ENCODE results near the gene EXT2.

EXT2 gene

GRCh38 chr11:44178381-44178780, 82.9 kb downstream of the EXT2 start:
- Histone ChIP-seq H3K4me2 (ENCODE audit: low read depth, low read length) (no peak overlapping the region), H3F3A (ENCODE audit: insufficient read depth, low read length) (no peaks in the 10 kb centered on the region), H2AFZ (ENCODE audit: low read length) (no peak overlapping the region), H3K4me3 (ENCODE audit: low read length) (no peak overlapping the region), H3K9me2 (replicated peaks; ENCODE audit: insufficient read depth, low read length) (no peaks in the 10 kb centered on the region), H3K79me2 (ENCODE audit: low read length) (no peaks in the 10 kb centered on the region), H3K9ac (ENCODE audit: low read length) (no peak overlapping the region), H3K36me3 (replicated peaks; ENCODE audit: insufficient read depth, low read length) (no peaks in the 10 kb centered on the region), H4K20me1 (ENCODE audit: insufficient read depth, low read length) (no peaks in the 10 kb centered on the region), H3K4me1 (ENCODE audit: low read length) (no peaks in the 10 kb centered on the region), H3K9me3 (replicated peaks; ENCODE audit: insufficient read depth, low read length) (no peaks in the 10 kb centered on the region), H3K27me3 (replicated peaks; ENCODE audit: insufficient read depth, low read length) (no peaks in the 10 kb centered on the region), H3K27ac (ENCODE audit: low read length) (no peak overlapping the region)
- DNase-seq: no peak
- TF ChIP-seq EZH2phosphoT487 (IDR thresholded peaks at IDR 0.05; ENCODE audit: low read length) (no peak), EZH2 (optimal IDR thresholded peaks at IDR 0.05; ENCODE audit: low read depth, low read length) (no peak), CTCF (IDR thresholded peaks at IDR 0.05; ENCODE audit: low read length) (no peak)

GRCh38 chr11:44179173-44179572, 83.7 kb downstream of the EXT2 start:
- no peaks in the 10 kb centered on the region for H3K27me3 ChIP-seq (replicated peaks; ENCODE audit: insufficient read depth, low read length)
- H3K4me3 ChIP-seq (ENCODE audit: low read length): no peak overlapping the region
- no peaks in the 10 kb centered on the region for H3K36me3 ChIP-seq (replicated peaks; ENCODE audit: insufficient read depth, low read length)
- no peak overlapping the region for H3K27ac ChIP-seq (ENCODE audit: low read length)
- no peak for DNase-seq
- no peaks in the 10 kb centered on the region for H3K4me1 ChIP-seq (ENCODE audit: low read length)
- H3K9me2 ChIP-seq (replicated peaks; ENCODE audit: insufficient read depth, low read length): no peaks in the 10 kb centered on the region
- TF ChIP-seq CTCF (IDR thresholded peaks at IDR 0.05; ENCODE audit: low read length) (no peak), EZH2 (optimal IDR thresholded peaks at IDR 0.05; ENCODE audit: low read depth, low read length) (no peak)
- H2AFZ ChIP-seq (ENCODE audit: low read length): no peak overlapping the region
- no peak overlapping the region for H3K4me2 ChIP-seq (ENCODE audit: low read depth, low read length)
- no peaks in the 10 kb centered on the region for H3K9me3 ChIP-seq (replicated peaks; ENCODE audit: insufficient read depth, low read length)
- no peaks in the 10 kb centered on the region for H3K79me2 ChIP-seq (ENCODE audit: low read length)
- no peaks in the 10 kb centered on the region for H4K20me1 ChIP-seq (ENCODE audit: insufficient read depth, low read length)
- no peak overlapping the region for H3K9ac ChIP-seq (ENCODE audit: low read length)
- no peaks in the 10 kb centered on the region for H3F3A ChIP-seq (ENCODE audit: insufficient read depth, low read length)

GRCh38 chr11:44180107-44180506, 84.6 kb downstream of the EXT2 start:
- no peaks in the 10 kb centered on the region for H4K20me1 ChIP-seq (ENCODE audit: insufficient read depth, low read length)
- H3K9ac ChIP-seq (ENCODE audit: low read length): no peak overlapping the region
- TF ChIP-seq CTCF (IDR thresholded peaks at IDR 0.05; ENCODE audit: low read length) (no peak), EZH2 (optimal IDR thresholded peaks at IDR 0.05; ENCODE audit: low read depth, low read length) (no peak), EZH2phosphoT487 (IDR thresholded peaks at IDR 0.05; ENCODE audit: low read length) (no peak)
- H3K4me2 ChIP-seq (ENCODE audit: low read depth, low read length): no peak overlapping the region
- no peak overlapping the region for H2AFZ ChIP-seq (ENCODE audit: low read length)
- no peaks in the 10 kb centered on the region for H3F3A ChIP-seq (ENCODE audit: insufficient read depth, low read length)
- no peaks in the 10 kb centered on the region for H3K9me3 ChIP-seq (replicated peaks; ENCODE audit: insufficient read depth, low read length)
- H3K27ac ChIP-seq (ENCODE audit: low read length): no peak overlapping the region
- H3K9me2 ChIP-seq (replicated peaks; ENCODE audit: insufficient read depth, low read length): no peaks in the 10 kb centered on the region
- H3K79me2 ChIP-seq (ENCODE audit: low read length): no peaks in the 10 kb centered on the region
- H3K4me3 ChIP-seq (ENCODE audit: low read length): no peak overlapping the region
- no peaks in the 10 kb centered on the region for H3K27me3 ChIP-seq (replicated peaks; ENCODE audit: insufficient read depth, low read length)
- H3K36me3 ChIP-seq (replicated peaks; ENCODE audit: insufficient read depth, low read length): no peaks in the 10 kb centered on the region
- DNase-seq: no peak
- H3K4me1 ChIP-seq (ENCODE audit: low read length): no peaks in the 10 kb centered on the region

Measured in MM.1S (cell line).